Cerebellar cortex (tissue), 1 donor: ENCODE data around the gene RHBDD2.
A peak's percentile ranks its signal among the peaks of the same experiment; 100 is the strongest.
"Not testable (repeated sequence)": the region's sequence is repeated elsewhere in the genome, so short reads cannot be mapped to it uniquely, and the experiment has no call there.

Experiments
- DNase-seq: peaks from one replicate; pipeline ENCODE4 v3.0.0-alpha.2; 2015; ENCODE audit warnings: low spot score

The RHBDD2 gene

DNA sequence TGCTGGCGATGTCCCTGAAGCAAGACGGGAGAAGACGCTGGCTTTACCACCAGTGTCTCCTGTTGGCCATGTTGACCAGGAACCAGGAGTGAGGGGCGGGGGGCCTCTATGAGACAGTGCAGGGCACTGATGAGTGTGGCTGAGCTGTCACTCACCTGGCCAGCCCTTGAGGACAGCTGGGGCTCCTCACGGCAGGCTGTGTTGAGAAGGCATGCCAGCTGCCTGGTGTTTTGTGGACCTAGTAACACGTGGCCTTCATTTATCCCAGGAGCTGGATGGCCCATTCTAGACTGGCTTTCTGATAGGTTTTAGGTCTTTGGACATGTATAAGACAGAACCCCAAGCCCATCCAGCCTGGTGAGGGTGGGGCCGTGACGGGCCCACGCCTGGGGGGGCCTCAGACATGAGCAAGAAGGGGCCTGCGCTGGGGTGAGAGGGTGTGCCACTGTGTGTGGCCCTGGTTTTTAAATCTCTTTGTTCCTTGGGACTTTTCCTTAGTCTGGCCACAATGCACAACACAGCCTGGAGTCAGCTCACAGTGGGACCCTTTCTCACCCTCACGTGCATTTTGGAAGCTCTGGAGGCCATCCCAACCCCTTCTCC is 10.5 kb downstream of the RHBDD2 start:
- DNase-seq: no peak

DNA sequence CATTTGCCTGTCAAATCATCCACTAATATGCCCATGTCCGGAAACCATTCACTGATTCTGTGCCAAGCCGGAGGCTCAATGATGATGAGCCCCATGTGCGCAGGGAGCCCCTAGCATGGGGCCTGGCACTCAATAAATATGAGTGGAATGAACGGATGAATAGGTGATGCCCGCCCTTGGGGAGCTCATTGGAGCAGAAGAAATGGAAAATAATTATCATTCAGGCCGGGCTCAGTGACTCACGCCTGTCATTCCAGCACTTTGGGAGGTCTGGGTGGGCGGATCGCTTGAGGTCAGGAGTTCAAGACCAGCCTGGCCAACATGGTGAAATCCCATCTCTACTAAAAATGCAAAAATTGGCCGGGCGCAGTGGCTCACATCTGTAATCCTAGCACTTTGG is 11.0 kb downstream of the RHBDD2 start:
- DNase-seq: no peak

DNA sequence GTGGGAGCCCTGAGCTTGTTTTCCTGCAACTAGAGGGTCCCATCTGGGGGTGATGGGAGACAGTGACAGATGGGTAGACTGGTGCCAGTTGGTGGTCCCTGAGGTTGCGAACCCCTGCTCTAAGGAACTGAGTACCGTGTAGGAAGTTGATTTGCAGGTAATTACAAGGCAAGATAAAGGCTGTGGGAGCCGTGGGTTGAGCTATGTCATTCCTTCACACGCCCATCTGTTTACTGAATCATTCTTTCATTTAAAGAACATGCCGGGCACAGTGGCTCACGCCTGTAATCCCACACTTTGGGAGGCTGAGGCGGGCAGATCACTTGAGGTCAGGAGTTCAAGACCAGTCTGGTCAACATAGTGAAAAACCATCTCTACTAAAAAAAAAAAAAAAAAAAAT is 12.4 kb downstream of the RHBDD2 start:
- not testable (repeated sequence) for DNase-seq

- DNase-seq: no peak
These were observed 13.1 kb downstream of the RHBDD2 start for GRCh38 chr7:75891815-75892411.

GRCh38 chr7:75892634-75893272 is 13.9 kb downstream of the RHBDD2 start:
- no peak for DNase-seq

GRCh38 chr7:75896803-75897327 is 18.0 kb downstream of the RHBDD2 start:
- DNase-seq: no peak

- no peak for DNase-seq
These were observed 21.9 kb downstream of the RHBDD2 start for GRCh38 chr7:75900617-75901315.

GRCh38 chr7:75905785-75906604 is 27.2 kb downstream of the RHBDD2 start:
- peak; percentile 24 for DNase-seq

GRCh38 chr7:75906991-75907667 is 28.3 kb downstream of the RHBDD2 start:
- no peak for DNase-seq

DNA sequence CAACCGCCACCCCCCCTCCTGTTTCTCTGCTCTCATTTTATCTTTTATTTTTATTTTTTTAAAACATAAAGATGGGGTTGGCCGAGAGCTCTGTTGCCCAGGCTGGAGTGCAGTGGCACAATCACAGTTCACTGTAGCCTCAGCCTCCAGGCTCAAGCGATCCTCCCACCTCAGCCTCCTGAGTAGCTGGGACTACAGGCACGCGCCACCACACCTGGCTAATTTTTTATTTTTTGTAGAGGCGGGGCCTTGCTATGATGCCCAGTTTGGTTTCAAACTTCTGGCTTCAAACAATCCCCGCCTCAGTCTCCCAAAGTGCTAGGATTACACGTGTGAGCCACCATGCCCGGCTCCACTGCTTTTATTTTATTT is 28.8 kb downstream of the RHBDD2 start:
- DNase-seq: not testable (repeated sequence)

DNA sequence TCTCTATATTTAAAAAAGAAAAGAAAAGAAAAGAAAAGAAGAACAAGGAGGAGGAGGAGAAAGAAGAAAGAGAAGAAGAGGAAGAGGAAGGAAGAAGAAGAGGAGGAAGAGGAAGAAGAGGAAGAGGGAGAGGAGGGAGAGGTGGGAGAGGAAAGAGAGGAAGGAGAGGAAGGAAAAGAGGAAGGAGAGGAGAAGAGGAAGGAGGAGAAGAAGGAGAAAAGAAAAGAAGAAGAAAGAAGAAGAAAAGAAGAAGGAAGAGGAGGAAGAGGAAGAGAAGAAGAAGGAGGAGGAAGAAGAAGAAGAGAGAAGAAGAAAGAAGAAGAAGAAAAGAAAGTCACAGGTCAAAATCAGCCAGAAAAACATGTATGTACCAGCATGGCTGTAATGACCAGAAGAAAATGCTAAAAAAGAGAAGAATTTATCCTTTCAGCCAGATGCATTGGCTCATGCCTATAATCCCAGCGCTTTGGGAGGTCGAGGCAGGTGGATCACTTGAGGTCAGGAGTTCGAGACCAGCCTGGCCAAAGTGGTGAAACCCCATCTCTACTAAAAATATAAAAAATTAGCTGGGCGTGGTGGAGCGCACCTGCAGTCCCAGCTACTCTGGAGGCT is 30.8 kb downstream of the RHBDD2 start:
- DNase-seq: no peak

DNA sequence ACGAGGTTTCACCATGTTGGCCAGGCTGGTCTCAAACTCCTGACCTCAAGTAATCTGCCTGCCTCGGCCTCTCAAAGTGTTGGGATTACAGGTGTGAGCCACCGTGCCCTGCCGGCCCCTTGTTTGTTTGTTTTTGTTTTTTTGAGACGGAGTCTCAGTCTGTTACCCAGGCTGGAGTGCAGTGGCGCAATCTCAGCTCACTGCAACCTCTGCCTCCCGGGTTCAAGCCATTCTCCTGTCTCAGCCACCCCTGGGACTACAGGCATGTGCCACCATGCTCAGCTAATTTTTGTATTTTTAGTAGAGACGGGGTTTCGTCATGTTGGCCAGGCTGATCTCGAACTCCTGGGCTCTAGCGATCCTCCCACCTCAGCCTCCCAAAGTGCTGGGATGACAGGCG is 32.4 kb downstream of the RHBDD2 start:
- not testable (repeated sequence) for DNase-seq

- no peak for DNase-seq
These were observed 34.6 kb downstream of the RHBDD2 start for GRCh38 chr7:75913437-75913836.

DNA sequence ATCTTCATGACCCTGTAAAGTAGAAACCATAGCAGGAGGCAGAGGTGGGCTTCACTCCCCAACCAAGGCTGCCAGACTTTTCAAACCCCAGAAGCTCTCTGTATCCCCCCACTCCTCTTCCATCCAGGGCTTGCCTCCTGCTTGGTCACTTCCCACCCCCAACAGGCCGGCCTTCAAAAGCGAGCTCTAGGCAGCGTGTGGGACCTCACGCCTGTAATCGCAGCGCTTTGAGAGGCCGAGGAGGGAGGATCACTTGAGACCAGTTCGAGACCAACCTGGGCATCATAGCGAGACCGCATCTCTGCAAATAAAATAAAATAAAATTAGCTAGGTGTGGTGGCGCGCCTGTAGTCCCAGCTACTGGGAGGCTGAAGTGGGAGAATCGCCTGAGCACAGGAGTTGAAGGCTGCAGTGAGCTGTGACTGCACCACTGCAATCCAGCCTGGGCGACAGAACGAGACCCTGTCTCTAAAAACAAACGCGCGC is 35.4 kb downstream of the RHBDD2 start:
- no peak for DNase-seq

- peak; percentile 91 for DNase-seq
These were observed 36.0 kb downstream of the RHBDD2 start, which contains the start of gene POR for GRCh38 chr7:75914655-75915415. POR (plus strand) TSS chr7:75915155; CDS start chr7:75954002, 38,847 bp downstream.

DNA sequence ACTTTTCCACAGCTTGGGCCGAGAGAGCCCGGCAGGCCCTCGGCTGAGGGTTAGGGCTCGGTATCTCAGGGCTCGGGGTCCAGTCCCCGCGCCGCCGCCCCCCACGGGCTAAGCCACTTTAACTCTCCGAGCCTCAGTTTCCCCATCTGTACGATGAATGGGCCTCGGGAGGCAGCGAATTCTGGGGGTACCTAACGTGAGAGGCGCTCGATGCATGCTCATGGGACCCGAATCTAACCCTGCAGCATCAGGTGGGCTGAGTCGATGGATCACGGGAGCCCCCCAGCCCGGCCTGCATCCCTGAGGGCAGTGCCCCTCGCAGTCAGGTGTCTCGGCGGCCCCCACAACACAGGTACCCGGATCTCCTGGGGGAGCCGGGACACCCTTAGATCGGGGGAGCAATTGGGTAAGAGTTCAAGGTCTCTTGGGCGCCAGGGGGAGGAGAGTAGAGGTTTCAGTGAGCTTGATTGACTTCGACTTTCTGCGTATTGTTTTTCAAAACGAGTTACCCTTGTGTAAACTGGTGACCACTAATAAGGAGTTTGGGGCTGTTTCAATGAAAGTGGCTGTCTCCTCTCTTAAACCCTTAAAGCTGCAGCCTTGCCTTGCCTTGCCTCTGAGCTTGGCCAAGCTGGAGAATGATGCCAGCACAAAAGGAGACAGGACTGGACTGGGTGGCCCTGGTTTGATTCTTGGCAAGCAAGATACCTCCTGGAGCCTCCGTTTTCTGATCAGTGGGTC is 36.8 kb downstream of the RHBDD2 start:
- peak; percentile 40 for DNase-seq

- DNase-seq: no peak
These were observed 37.4 kb downstream of the RHBDD2 start for GRCh38 chr7:75916259-75916658.

GRCh38 chr7:75916685-75917634 is 38.1 kb downstream of the RHBDD2 start:
- no peak for DNase-seq
